Measurements from ENCODE around the gene ST6GALNAC5.

GRCh38 chr1:76998582-76999223, 131.4 kb downstream of the ST6GALNAC5 start:
- TF ChIP-seq EP300 (IDR thresholded peaks at IDR 0.05) (no peak), CTCF (IDR thresholded peaks at IDR 0.05) (no peak), POLR2A (IDR thresholded peaks at IDR 0.05) (no peak)

Data from ovary (tissue), 3 donors.